ENCODE results near the gene MMRN2. TPM values are rescaled to one million over a fixed set of nuclear protein-coding genes. Genes with fewer than 3 reads are reported as not detected.

Gene MMRN2
- total RNA-seq, 1 experiment from 2014 or later = 2.4 TPM

- TF ChIP-seq ZNF423 (CRISPR knock-in tag; IDR thresholded peaks at IDR 0.05) = no peak
- TF ChIP-seq IRF1 (CRISPR knock-in tag; IDR thresholded peaks at IDR 0.05) = no peak
- no peak for TF ChIP-seq ZSCAN18 (CRISPR knock-in tag; IDR thresholded peaks at IDR 0.05)
Measured at GRCh38 chr10:86905429-86905828, 52.0 kb downstream of the MMRN2 start (continued).

- peaks cover 79% of the 10 kb centered on the region for H3K36me3 Mint-ChIP-seq
- 0 out of 2 replicates have a peak overlapping the region, but pooled peaks have one; percentile 4 for H3K27ac Mint-ChIP-seq
- no peak overlapping the region for H3K4me3 Mint-ChIP-seq
- CTCF ChIA-PET = no interaction called here
- H3K9me3 Mint-ChIP-seq = no peaks in the 10 kb centered on the region
- no peak for TF ChIP-seq ZNF396 (CRISPR knock-in tag; IDR thresholded peaks at IDR 0.05; ENCODE audit: borderline replicate concordance)
- no peak for TF ChIP-seq JAZF1 (CRISPR knock-in tag; IDR thresholded peaks at IDR 0.05)
- TF ChIP-seq PRRX2 (CRISPR knock-in tag; IDR thresholded peaks at IDR 0.05) = no peak
- peaks cover 4% of the 10 kb centered on the region for H3K4me1 Mint-ChIP-seq
- ATAC-seq (no peak), DNase-seq (ENCODE audit: low spot score) (no peak)
- no peaks in the 10 kb centered on the region for H3K27me3 Mint-ChIP-seq (ENCODE audit: low read depth)
- POLR2A ChIA-PET = no interaction called here
Measured at GRCh38 chr10:86904600-86904999, 52.8 kb downstream of the MMRN2 start.

- Mint-ChIP-seq H3K27me3 (ENCODE audit: low read depth) (no peaks in the 10 kb centered on the region), H3K4me3 (no peak overlapping the region), H3K9me3 (no peaks in the 10 kb centered on the region), H3K4me1 (peaks cover 23% of the 10 kb centered on the region), H3K27ac (no peak overlapping the region), H3K36me3 (peaks cover 59% of the 10 kb centered on the region)
- POLR2A ChIA-PET = no interaction called here
- no peak for DNase-seq (ENCODE audit: low spot score)
- TF ChIP-seq CREM (CRISPR knock-in tag; IDR thresholded peaks at IDR 0.05) (no peak), ZNF121 (CRISPR knock-in tag; IDR thresholded peaks at IDR 0.05) (no peak), ZBTB21 (CRISPR knock-in tag; IDR thresholded peaks at IDR 0.05; ENCODE audit: borderline replicate concordance) (no peak), ZNF423 (CRISPR knock-in tag; IDR thresholded peaks at IDR 0.05) (no peak), NFATC4 (CRISPR knock-in tag; IDR thresholded peaks at IDR 0.05) (no peak), ATF3 (CRISPR knock-in tag; conservative IDR thresholded peaks at IDR 0.05) (no peak), NFYB (CRISPR knock-in tag; conservative IDR thresholded peaks at IDR 0.05; ENCODE audit: low read depth) (no peak)
- no peak for ATAC-seq
- CTCF ChIA-PET = interaction anchor here (1.0 to 2.7 kb wide), 5 partner anchors 9 to 212 kb away, joined by 3 to 14 read pairs (median 9); no protein-coding TSS in a partner anchor
Measured at GRCh38 chr10:86900955-86901354, 56.5 kb downstream of the MMRN2 start.

- no peaks in the 10 kb centered on the region for H3K27me3 Mint-ChIP-seq (ENCODE audit: low read depth)
- H3K4me1 Mint-ChIP-seq = peaks cover 23% of the 10 kb centered on the region
- ChIA-PET CTCF (interaction anchor here (0.8 to 2.7 kb wide), 26 partner anchors 16 to 498 kb away, joined by 3 to 21 read pairs (median 4); no protein-coding TSS in a partner anchor), POLR2A (interaction anchor here (1.0 to 1.1 kb wide), 2 partner anchors 21 to 144 kb away, joined by 3 read pairs; no protein-coding TSS in a partner anchor)
- ATAC-seq (peak; percentile 64), DNase-seq (ENCODE audit: low spot score) (peak; percentile 56)
- H3K36me3 Mint-ChIP-seq = peaks cover 55% of the 10 kb centered on the region
- no peaks in the 10 kb centered on the region for H3K9me3 Mint-ChIP-seq
- TF ChIP-seq ATF6 (CRISPR knock-in tag; IDR thresholded peaks at IDR 0.05) (no peak), CTCF (IDR thresholded peaks at IDR 0.05) (peak; percentile 42; the same call in 1 of the 2 replicates)
- H3K27ac Mint-ChIP-seq = peak overlapping the region; percentile 85; the same call in 1 of the 2 replicates
- no peak overlapping the region for H3K4me3 Mint-ChIP-seq
Measured at GRCh38 chr10:86899670-86900276, 57.6 kb downstream of the MMRN2 start.
